ENCODE results near the gene ARHGEF4.
"Not testable (repeated sequence)": the region's sequence is repeated elsewhere in the genome, so short reads cannot be mapped to it uniquely, and the experiment has no call there.

The ARHGEF4 gene

GRCh38 chr2:131056932-131057287, 220.2 kb downstream of the ARHGEF4 start:
- no peak for FAIRE-seq

DNA sequence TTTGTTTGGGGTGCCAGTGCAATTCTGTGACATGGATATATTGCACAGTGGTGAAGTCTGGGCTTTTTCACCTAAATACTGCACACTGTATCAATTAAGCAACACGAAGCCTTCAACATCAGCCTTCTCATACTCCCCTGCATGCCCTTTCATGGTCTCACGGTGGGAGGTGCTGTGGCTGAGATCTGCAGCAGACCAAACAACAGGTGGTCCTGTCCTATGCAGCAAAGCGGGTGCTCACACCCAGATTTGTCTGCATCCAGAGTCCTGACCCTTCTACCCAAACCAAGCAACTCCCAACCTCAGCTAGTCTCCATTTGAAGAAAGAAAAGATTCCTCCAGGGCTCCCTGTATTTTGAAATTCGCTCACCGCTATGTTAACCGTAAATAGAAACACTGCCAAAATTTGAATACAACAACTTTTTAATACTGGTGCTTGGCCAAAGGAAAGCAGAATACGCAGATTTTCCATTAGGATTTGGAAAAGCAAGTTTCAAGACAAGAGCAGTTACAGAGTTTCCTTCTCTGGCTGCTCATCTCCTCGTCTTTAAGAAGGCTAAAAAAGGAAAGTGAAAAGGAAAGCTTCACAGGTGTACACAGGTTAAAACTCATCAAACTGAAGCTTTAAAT, 221.6 kb downstream of the ARHGEF4 start:
- FAIRE-seq: no peak

DNA sequence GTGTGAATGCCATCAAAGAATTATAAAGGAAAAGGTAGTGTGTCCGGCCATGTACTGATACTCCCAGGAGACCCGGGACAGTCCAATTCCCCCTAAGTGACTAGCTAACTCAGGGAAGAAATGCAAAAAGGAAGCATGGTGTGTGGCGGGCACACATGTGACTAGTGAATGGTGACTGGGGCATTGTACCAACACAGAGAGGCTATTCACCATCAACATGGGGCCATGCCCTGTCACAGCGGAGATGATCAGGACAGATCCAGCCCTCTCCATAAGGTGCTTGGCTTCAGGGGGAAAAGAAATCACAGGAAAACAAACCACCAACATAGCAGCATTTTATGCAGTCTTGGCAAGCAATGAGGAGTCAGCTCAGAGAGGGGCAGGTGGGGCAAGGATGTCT, 222.2 kb downstream of the ARHGEF4 start:
- no peak for FAIRE-seq

DNA sequence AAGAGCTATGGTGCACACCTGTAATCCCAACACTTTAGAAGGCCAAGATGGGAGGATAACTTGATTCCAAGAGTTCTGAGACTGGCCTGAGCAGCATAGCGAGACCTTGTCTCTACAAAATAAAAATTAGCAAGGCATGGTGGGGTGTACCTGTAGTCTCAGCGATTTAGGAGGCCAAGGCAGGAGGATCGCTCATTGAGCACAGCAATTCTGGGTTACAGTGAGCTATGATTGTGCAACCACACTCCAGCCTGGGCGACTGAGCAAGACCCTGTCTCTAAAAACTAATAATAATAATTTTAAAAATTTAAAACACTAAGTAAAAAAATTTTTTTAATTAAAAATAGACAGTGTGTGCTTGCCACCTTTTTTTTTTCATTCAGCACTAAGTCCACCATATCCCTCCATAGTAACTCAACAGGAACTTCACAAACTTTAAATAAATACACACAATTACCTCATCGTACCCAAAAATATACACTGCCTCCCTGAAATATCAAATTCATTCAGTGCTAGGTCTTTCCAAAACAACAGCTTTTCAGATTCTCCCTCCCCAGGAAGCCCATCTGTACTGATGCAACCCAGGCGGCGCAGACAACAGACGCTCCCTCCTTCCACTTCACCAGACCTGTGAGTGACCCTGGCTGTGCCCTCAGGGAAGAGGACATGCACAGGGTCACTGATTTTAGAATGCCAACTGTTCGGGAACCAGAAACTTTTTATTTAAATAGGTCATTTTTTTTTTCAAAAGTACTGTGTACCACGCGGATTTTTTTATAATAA, 227.0 kb downstream of the ARHGEF4 start:
- no peak for FAIRE-seq

DNA sequence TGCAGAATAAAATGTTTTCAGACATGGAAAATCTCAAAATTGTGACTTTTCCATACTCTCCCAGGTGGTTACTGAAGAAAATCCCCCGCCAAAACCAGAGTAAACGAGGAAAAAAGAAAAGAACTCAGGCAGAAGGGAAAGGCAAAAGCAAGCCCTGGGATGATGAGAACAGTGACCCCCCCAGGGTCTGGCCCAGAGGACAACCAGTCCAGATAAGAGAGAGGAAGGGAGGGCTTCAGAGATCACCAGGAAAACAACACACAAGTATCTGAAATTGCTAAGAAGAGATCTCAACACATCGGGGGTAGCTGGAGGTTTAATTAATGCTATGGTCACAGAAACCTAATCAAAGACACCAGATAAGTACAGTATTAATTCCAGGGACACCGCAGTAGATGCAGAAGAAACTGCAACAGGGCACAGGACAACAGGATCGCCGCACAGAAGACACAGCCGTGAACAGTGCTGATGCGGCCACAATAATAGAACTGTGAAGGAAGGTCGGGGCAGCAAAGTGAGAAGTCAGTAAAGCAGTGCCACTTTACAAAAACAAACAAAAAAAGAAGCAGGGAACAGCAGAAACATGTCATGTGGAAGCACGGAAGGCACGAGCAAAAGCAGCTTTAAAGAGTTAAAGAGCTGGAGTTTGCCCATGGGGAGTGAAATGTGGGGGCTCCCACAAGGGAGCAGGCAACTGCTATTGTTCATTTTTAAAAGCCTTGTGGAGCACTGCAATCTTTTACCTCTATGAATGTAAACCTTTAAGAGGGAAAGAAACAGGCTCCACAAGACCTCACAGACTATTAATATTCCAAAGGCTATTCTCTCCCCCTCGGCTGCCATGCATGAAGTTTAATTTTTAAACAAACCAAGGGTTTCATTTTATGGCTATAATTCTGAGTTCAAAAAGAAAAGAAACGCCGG, 228.1 kb downstream of the ARHGEF4 start:
- FAIRE-seq: no peak

DNA sequence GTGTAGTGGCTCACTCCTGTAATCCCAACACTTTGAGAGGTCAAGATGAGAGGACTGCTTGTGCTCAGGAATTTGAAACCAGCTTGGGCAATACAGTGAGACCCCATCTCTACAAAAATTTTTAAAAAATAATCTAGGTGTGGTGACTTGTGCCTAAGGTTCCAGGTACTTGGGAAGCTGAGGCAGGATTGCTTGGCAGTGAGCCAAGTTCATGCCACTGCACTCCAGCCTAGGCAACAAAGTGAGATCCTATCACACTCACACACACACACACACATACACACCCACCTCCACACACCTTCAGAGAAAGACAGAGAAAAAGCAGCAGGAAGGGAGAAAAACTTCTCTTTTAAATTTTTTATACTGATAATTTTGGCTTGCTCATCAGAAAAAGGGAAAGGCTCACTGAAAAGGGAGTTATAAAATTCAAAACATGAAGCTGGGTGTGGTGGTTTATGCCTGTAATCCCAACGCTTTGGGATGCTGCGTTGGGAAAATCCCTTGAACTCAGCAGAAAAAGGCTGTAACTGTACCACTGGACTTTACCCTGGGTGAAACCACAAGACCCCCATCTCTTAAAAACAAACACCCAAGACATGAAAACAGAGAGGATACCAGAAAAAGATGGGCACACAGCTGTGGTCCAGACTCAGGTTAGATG, 230.9 kb downstream of the ARHGEF4 start:
- no peak for FAIRE-seq

DNA sequence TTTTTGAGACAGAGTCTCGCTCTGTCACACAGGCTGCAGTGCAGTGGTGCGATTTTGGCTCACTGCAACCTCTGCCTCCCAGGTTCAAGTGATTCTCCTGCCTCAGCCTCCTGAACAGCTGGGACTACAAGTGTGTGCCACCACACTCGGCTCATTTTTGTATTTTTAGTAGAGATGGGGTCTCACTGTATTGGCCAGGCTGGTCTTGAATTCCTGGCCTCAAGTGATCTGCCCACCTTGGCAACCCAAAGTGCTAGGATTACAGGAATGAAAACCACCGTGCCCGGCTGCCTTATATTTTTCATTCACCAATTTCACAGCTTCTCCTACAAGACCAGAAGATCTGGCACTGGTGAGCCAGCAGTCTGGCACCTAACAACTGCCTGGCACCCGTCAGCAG, 231.5 kb downstream of the ARHGEF4 start:
- FAIRE-seq: not testable (repeated sequence)

DNA sequence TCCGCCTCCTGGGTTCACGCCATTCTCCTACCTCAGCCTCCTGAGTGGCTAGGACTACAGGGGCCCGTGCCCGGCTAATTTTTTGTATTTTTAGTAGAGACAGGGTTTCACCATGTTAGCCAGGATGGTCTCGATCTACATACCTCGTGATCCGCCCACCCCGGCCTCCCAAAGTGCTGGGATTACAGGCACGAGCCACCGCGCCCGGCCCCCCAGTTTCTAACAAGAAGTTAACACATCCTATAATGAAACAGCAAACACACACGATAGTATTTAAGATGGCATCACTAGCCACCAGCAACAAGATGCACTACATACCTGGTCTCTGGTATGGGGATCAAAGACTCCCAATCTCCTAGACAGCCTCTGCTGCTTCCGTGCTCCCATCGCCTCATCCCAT, 238.9 kb downstream of the ARHGEF4 start:
- not testable (repeated sequence) for FAIRE-seq

- FAIRE-seq: no peak
These were observed 240.0 kb downstream of the ARHGEF4 start for GRCh38 chr2:131076707-131077106.

GRCh38 chr2:131077182-131077846, 240.6 kb downstream of the ARHGEF4 start:
- no peak for FAIRE-seq

- no peak for FAIRE-seq
These were observed 241.3 kb downstream of the ARHGEF4 start for GRCh38 chr2:131077966-131078365.

- not testable (repeated sequence) for FAIRE-seq
These were observed 243.2 kb downstream of the ARHGEF4 start for GRCh38 chr2:131079931-131080330.

DNA sequence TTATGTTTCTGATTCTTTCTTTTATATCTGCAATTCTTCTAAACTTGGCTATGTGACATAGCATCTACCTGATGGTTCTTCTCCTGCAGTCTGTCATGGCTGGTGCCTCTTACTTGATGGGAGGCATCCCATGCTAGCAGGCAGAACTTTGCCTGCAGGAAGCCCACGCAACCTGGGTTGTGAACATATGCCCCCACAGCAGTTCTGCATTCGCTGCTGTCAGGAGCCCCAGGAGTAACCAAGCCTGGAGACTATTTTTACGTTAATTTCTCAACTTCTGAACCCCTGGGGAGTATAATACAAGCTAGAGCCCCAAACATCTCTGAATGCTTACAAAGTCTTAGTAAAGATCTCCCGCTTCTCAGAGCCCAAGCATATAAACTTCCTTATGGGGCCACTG, 244.5 kb downstream of the ARHGEF4 start:
- FAIRE-seq: no peak

GRCh38 chr2:131085646-131086045, 248.9 kb downstream of the ARHGEF4 start:
- no peak for FAIRE-seq

DNA sequence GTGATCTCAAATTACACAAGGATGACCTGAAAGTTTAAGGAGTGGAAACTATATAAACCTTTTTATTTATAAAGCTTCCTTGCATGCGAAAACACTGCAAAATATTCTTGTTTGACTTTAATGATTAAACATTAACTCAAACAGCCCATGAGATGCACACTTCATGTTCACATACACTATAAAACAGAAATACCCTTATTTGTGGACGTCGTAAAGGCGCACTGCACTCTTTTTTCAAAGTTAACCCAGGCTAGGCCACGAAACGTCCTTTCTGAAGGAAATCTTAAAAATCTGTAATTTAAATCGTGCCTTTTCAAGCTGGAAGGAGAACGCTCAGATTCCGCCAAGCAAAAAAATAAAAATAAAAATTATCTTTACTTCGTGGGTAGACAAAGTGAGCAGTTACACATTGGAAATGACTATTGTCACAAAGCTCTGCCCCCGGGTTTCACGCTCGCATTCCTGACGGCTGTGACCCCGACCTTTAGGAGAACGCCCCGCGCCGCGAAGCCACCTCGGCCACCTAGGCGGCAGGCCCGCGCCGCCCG, 255.8 kb downstream of the ARHGEF4 start:
- no peak for FAIRE-seq

DNA sequence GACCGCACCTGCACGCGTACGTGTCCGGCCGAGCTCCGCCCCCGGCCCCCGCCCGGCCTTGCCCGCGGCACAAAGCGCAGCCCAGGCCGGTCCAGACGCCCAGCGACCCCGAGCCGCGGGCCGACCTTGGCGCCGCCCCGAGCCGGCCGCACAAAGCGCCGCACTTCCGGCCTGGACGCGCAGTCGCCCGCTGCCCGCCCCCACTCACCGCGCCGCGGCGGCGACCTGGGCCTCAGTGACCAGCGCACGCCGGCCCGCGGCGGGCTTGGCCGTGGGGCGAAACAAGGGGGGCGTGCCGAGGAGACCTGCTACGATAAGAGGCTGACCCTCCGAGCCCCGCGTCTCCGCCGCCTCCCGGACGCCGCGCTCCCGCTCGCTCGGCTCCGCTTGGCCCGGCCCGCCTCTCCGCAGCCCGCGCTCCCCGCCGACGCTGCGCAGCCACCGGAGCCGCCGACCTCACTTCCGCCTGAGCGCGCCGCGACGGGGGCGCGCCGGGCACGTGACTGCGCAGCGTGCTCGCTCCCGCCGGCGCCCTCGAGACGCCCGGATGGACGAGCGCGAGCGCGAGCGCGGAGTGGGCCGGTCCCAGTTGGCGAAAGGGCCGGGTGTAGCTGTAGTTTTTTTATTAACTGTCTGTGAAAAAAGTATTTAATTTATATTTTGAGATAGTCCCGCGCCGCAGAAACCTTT, 256.4 kb downstream of the ARHGEF4 start, which contains the start of gene FAM168B:
Gene FAM168B (minus strand): TSS at position 455 of the 690 bp plus-strand sequence. CDS start 10,814 bp downstream, outside the sequence.
- FAIRE-seq: no peak

GRCh38 chr2:131093696-131094462, 257.2 kb downstream of the ARHGEF4 start:
- no peak for FAIRE-seq

- FAIRE-seq: no peak
These were observed 258.0 kb downstream of the ARHGEF4 start for GRCh38 chr2:131094463-131095281.
